ENCODE data around the gene ERICH6.
"Not testable (repeated sequence)": the region's sequence is repeated elsewhere in the genome, so short reads cannot be mapped to it uniquely, and the experiment has no call there.

Gene ERICH6

GRCh38 chr3:150626148-150626930 is 77.4 kb downstream of the ERICH6 start:
- no peak for TF ChIP-seq POLR2AphosphoS5 (IDR thresholded peaks at IDR 0.05; ENCODE audit: low read depth, low read length)
- no peak for TF ChIP-seq POLR2A (IDR thresholded peaks at IDR 0.05; ENCODE audit: low read depth, low read length)
- TF ChIP-seq TAF1 (IDR thresholded peaks at IDR 0.05; ENCODE audit: borderline replicate concordance, low read depth, low read length): no peak
- DNase-seq (ENCODE audit: insufficient read length) (no peak), FAIRE-seq (no peak)

- no peak for FAIRE-seq
- DNase-seq (ENCODE audit: insufficient read length): no peak
- no peak for TF ChIP-seq POLR2A (IDR thresholded peaks at IDR 0.05; ENCODE audit: low read depth, low read length)
- TF ChIP-seq TAF1 (IDR thresholded peaks at IDR 0.05; ENCODE audit: borderline replicate concordance, low read depth, low read length): no peak
- no peak for TF ChIP-seq POLR2AphosphoS5 (IDR thresholded peaks at IDR 0.05; ENCODE audit: low read depth, low read length)
Measured at GRCh38 chr3:150623945-150624344, 79.8 kb downstream of the ERICH6 start.

DNA sequence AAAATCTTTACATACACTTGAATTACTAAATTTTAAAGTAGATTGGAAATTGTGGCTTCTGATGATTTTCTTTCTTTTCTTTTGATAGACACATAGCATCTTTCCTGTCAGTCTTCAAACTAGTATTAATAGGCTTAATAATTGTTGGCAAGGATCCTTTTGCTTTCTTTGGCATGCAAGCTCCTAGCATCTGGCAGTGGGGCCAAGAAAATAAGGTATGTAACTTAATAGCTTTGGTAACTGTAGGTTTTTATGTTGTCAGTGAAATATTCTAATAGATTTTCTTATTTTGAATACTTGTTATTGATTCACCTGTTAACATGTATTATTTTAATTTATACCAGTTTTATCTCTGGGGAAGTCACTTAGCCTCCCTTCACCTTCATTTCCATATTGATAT is 80.8 kb downstream of the ERICH6 start:
- DNase-seq (ENCODE audit: insufficient read length); FAIRE-seq: not testable (repeated sequence)

GRCh38 chr3:150620002-150620689 is 83.6 kb downstream of the ERICH6 start:
- FAIRE-seq (peak; percentile 82), DNase-seq (ENCODE audit: insufficient read length) (no peak)
- TF ChIP-seq POLR2AphosphoS5 (IDR thresholded peaks at IDR 0.05; ENCODE audit: low read depth, low read length) (no peak), POLR2A (IDR thresholded peaks at IDR 0.05; ENCODE audit: low read depth, low read length) (no peak), TAF1 (IDR thresholded peaks at IDR 0.05; ENCODE audit: borderline replicate concordance, low read depth, low read length) (no peak)

GRCh38 chr3:150613709-150614480 is 89.8 kb downstream of the ERICH6 start:
- DNase-seq (ENCODE audit: insufficient read length) (no peak), FAIRE-seq (no peak)
- TF ChIP-seq POLR2AphosphoS5 (IDR thresholded peaks at IDR 0.05; ENCODE audit: low read depth, low read length): no peak
- no peak for TF ChIP-seq TAF1 (IDR thresholded peaks at IDR 0.05; ENCODE audit: borderline replicate concordance, low read depth, low read length)

- FAIRE-seq: no peak
- no peak for TF ChIP-seq TAF1 (IDR thresholded peaks at IDR 0.05; ENCODE audit: borderline replicate concordance, low read depth, low read length)
- DNase-seq (ENCODE audit: insufficient read length): no peak
Measured at GRCh38 chr3:150613034-150613433, 90.7 kb downstream of the ERICH6 start.

DNA sequence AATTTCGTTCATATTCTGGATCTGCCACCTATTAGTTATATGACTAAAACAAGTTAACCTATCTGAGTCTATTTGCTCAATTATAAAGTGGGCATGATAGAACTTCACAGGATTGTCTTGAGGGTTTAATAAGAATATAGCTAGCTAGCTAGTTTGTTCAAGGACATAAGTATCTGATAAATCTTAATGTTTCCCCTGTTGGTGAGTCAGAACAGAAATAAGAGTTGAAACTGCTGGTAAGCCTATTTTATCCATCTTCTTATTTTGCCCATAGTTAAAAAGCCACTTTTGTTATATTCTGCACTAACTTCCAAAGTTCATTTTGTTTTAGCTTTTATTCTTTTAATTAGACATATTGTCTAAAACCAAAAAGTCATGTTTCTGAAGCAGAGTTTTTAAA is 91.2 kb downstream of the ERICH6 start:
- peak; percentile 38 for FAIRE-seq
- no peak for TF ChIP-seq TAF1 (IDR thresholded peaks at IDR 0.05; ENCODE audit: borderline replicate concordance, low read depth, low read length)
- no peak for TF ChIP-seq POLR2AphosphoS5 (IDR thresholded peaks at IDR 0.05; ENCODE audit: low read depth, low read length)
- TF ChIP-seq POLR2A (IDR thresholded peaks at IDR 0.05; ENCODE audit: low read depth, low read length): no peak

DNA sequence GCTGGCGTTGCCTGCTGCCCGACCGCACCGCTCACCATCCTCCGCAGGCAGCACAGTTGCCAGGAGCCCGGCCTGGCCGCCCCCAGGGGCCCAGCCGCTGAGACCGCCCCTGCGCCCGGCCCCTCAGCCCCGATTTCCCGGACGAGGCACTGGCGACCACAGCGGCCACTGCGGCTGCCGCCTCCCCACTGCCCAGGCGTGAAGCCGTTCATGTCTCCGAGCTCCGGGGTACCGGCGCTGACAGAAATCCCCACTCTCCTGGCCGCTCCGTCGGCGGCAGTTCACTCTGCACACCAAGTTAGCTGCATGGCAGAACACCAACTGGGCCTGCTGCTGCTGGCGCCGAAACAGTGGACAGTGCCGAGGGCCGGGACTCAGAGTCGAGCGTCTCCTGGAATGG is 92.1 kb downstream of the ERICH6 start:
- TF ChIP-seq POLR2A (IDR thresholded peaks at IDR 0.05; ENCODE audit: low read depth, low read length) (no peak), POLR2AphosphoS5 (IDR thresholded peaks at IDR 0.05; ENCODE audit: low read depth, low read length) (no peak), TAF1 (IDR thresholded peaks at IDR 0.05; ENCODE audit: borderline replicate concordance, low read depth, low read length) (no peak)
- DNase-seq (ENCODE audit: insufficient read length): no peak
- FAIRE-seq: no peak

More for the DNA sequence above, 91.2 kb downstream of the ERICH6 start:
- DNase-seq (ENCODE audit: insufficient read length): no peak

GRCh38 chr3:150610785-150611184 is 92.9 kb downstream of the ERICH6 start:
- DNase-seq (ENCODE audit: insufficient read length): no peak
- TF ChIP-seq POLR2AphosphoS5 (IDR thresholded peaks at IDR 0.05; ENCODE audit: low read depth, low read length): no peak
- TF ChIP-seq POLR2A (IDR thresholded peaks at IDR 0.05; ENCODE audit: low read depth, low read length): no peak
- no peak for TF ChIP-seq TAF1 (IDR thresholded peaks at IDR 0.05; ENCODE audit: borderline replicate concordance, low read depth, low read length)
- FAIRE-seq: no peak

DNA sequence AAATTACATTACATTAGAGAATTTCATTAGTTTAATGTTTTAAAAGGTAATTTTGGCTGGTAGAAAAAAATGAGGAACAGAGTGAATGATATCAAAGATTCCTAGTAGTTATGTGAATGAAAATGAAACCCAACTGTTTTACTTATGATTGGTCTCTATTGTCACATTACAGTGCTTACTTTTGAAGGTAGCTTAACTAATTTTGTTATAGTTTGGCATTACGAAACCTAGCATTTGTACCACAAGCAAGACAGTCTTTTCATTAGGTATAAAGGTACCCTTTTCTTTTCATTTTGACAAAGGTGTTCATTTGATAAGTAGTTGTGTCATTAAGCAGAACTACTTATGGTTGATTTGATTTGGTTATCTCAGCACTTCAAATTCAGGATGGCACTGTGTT is 93.7 kb downstream of the ERICH6 start:
- TF ChIP-seq POLR2AphosphoS5 (IDR thresholded peaks at IDR 0.05; ENCODE audit: low read depth, low read length) (no peak), TAF1 (IDR thresholded peaks at IDR 0.05; ENCODE audit: borderline replicate concordance, low read depth, low read length) (no peak), POLR2A (IDR thresholded peaks at IDR 0.05; ENCODE audit: low read depth, low read length) (no peak)
- DNase-seq (ENCODE audit: insufficient read length) (no peak), FAIRE-seq (no peak)
